Activated CD8-positive, alpha-beta T cell treated with anti-CD3 and anti-CD28 coated beads, Interleukin-2, amount 10 ng/mL, durations not matched to agents 7 days and 5 days (primary cell): ENCODE data around the gene MMP10. TPM values are rescaled to one million over a fixed set of nuclear protein-coding genes. Genes with fewer than 3 reads are reported as not detected.

Experiments used
- total RNA-seq, 2 experiments: library from RNA; stranded (reverse); gene quantifications; one replicate each; pipeline ENCODE4 v1.2.3, GENCODE V29; 2021

The MMP10 gene
- total RNA-seq, 2 experiments from 2014 or later, result not detected

Other genes starting within 250 kb of the MMP10 start
- gene MMP7, start 249.9 kb downstream of the MMP10 start, total RNA-seq, result not detected
- not detected for gene MMP20, start 155.3 kb downstream of the MMP10 start, total RNA-seq
- gene MMP27, start 74.9 kb downstream of the MMP10 start, total RNA-seq, result not detected
- not detected for gene MMP8, start 55.7 kb downstream of the MMP10 start, total RNA-seq
- gene MMP1, start 17.5 kb upstream of the MMP10 start, total RNA-seq, result not detected
- gene MMP3, start 63.0 kb upstream of the MMP10 start, total RNA-seq, result not detected
- not detected for gene MMP12, start 94.4 kb upstream of the MMP10 start, total RNA-seq
- not detected for gene MMP13, start 175.1 kb upstream of the MMP10 start, total RNA-seq